Measurements from ENCODE around the gene EGFL7.

Gene EGFL7

DNA sequence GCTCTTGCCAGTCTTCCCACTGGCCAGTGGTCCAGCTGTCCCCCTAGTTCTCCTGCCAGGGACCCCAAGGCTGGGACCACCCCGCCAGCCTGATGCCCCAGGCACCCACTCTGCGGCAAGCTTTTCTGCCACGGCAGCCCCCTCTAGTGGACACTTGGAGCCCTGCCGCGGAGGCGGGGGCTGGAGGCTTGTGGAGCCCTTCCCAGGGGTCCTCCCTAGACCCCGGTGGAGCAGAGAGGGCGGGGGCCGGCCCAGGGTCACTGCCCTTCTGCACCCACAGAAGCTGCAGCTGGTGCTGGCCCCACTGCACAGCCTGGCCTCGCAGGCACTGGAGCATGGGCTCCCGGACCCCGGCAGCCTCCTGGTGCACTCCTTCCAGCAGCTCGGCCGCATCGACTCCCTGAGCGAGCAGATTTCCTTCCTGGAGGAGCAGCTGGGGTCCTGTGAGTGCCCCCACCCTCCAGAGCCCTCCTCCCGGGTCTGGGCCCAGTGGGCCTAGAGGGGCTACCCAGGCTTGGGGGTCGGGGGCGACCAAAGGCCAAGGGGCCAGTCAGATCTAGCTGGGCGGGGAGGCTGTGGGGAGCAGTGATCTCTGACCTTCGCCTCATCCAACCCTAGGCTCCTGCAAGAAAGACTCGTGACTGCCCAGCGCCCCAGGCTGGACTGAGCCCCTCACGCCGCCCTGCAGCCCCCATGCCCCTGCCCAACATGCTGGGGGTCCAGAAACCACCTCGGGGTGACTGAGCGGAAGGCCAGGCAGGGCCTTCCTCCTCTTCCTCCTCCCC is 9.1 kb downstream of the EGFL7 start:
- in situ Hi-C loops (cut with HindIII; ENCODE audit: low sequenced_read_pairs) = loop anchor here (5.0 to 10.0 kb wide), 3 partner anchors 117 to 305 kb away; no protein-coding TSS in a partner anchor

DNA sequence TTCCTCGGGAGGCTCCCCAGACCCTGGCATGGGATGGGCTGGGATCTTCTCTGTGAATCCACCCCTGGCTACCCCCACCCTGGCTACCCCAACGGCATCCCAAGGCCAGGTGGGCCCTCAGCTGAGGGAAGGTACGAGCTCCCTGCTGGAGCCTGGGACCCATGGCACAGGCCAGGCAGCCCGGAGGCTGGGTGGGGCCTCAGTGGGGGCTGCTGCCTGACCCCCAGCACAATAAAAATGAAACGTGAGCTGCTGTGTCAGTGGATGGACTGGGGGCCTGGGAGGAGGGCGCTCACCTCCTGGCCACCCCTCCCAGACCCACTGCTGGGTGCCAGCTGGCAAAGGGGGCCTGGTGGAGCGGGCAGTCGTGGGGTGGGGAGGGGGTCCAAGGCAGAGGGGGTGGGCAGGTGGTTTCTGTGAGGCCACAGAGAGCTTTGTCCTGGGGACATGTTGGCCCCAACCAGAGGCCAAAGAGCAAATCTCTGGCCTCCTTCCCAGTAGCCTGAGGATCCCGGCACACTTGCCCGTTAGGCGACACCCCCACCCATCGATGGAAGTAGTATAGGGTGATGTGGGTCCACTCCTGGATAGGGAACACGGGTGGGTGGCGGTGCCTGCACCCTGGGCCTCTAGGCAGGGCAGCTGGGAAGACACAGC is 9.8 kb downstream of the EGFL7 start:
- in situ Hi-C loops (cut with HindIII; ENCODE audit: low sequenced_read_pairs) = loop anchor here (5.0 to 10.0 kb wide), 3 partner anchors 118 to 305 kb away; no protein-coding TSS in a partner anchor

DNA sequence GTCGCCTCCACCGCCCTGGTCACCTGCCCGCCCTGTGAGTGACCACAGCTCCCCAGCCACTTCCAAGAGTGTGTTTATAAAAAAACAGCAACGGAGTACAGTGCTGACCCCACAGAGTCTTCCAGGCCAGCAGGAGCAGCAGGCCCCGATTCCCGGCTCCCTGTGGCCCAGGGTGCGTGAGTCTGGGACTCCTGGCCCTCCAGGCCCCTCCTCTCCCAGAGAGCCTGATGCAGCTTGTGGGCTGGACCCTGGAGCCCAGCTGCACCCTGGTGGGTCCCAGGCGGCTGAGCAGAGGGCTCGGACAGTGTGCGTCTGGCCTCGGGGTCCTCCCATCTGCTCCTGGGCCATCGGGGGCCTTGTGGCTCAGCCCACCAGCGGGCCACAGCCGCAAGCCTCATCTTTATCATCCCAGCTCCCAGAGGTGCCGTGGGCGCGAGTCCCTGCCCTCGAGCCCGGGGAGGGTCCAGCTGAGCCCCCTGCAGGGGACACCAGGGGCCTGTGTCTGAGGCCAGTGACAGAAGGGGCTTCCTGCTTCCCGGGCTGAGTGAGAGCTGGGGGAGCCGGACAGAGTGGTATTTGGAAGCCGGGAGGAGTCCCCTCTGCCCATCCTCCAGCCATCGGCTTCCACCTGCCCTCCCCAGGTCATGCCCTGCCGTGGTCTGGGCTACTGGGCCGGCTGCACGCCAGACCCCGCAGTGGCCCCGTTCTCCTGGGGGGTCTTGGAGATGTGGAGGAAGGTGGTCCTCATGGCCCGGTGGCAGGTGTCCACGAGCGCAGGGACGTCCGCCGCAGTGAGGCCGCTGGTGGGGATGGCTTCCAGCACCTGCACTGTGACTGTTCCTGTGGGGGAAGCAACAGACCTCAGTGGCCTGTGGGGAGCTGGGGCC is 10.6 kb downstream of the EGFL7 start:
- in situ Hi-C loops (cut with HindIII; ENCODE audit: low sequenced_read_pairs) = loop anchor here (5.0 to 10.0 kb wide), 3 partner anchors 119 to 306 kb away; no protein-coding TSS in a partner anchor

DNA sequence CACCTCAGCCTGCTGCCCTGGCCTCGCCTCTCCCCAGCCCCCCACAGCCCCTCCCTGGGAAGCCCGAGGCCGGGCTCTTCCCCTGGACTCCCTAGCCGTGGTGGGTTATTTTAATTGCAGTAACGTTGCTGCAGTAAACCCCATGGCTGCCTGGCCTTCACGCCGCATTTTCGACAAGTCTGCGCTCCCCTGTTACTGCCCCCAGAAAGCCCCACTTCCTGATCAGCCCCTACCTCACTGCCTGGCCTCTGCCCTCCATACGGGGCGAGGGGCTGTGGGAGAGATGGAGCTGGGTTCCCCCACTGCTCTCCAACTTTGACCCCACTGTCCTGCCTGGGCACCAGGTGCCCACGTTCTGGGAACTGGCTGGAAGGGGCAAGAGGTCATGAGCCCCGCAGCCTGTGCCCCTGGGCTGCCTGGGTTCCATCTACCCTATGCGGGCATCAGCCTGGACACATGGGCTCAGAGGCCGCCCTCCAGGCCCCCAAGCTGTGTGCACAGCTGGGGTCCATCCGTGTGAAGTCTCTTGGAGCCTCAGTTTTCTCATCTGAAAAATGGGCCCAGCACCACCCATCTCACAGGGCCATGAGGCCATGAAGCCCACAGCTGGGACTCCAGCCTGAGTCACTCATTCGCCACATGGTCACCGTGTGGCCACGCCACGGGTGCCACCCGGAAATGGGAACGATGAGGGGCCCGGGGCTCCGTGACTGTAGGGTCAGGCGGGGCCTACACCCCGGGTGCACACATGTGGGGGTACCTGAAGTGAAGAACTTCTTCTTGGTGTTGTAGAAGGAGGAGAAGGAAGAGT is 11.5 kb downstream of the EGFL7 start:
- in situ Hi-C loops (cut with HindIII; ENCODE audit: low sequenced_read_pairs) = loop anchor here (5.0 to 10.0 kb wide), 3 partner anchors 119 to 307 kb away; no protein-coding TSS in a partner anchor

DNA sequence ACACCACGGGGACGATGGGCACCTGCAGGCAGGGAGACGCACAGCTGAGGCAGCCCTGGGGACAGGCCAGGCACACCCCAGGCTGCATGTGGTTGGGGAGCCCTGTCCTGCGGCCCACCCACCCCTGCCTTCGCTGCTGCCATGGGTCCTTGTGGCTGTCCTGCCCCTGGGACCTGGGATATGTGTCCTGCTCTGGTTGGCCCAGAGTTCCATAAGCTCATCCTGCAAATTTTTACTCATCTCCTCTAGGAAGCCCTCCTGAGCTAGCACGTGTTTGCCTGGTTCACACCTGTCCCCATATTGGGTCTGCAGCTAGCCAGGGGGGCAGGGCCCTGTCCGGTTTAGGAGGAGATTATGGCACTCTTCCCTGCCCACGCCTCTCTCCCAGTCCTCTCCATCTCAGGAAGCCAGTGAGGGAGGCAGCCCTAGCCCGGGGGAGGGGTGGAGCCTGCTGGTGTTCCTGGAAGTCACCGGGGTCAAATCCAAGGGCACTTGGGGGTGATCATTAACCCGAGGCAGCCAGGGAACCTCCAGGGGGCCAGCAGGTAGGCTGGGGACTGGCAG is 12.2 kb downstream of the EGFL7 start:
- in situ Hi-C loops (cut with HindIII; ENCODE audit: low sequenced_read_pairs) = loop anchor here (5.0 to 10.0 kb wide), 3 partner anchors 120 to 308 kb away; no protein-coding TSS in a partner anchor

DNA sequence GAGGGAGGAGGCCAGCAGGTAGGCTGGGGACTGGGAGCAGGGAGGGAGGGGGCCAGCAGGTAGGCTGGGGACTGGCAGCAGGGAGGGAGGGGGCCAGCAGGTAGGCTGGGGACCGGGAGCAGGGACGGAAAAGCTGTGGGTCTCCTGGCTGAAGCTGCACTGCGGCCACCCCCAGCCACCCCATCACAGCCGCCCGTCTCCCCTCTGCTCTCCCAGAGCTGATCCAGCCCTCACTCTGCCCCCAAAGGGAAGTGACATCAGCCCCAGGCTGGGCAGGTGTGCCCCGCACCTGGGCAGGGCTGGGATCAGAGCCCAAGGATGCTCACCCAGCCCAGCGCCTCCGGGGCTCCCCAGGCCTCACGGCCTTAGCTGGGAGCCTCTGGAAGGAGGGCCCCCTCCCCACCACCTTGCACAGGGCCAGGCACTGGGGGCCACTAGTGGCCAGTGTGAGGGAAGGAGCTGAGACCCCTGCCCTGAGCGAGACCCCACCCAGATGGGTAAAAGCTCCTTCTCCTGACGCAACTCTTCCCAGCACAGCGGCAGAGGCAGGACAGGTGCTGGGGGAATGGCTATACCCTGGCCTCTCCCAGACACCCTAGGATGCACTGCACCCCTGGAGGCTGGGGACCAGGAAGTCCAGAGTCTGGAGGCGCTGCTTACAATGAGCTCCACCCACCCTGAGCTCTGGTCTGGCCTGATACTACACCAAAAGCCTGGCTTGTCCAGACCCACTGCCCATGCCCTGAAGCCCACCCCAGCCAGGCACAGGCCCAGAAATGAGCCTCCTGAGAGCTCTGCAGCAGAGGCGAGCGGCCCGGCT is 13.0 kb downstream of the EGFL7 start:
- in situ Hi-C loops (cut with HindIII; ENCODE audit: low sequenced_read_pairs) = loop anchor here (10.0 kb wide), 1 partner anchor 121 kb away; no protein-coding TSS in a partner anchor

DNA sequence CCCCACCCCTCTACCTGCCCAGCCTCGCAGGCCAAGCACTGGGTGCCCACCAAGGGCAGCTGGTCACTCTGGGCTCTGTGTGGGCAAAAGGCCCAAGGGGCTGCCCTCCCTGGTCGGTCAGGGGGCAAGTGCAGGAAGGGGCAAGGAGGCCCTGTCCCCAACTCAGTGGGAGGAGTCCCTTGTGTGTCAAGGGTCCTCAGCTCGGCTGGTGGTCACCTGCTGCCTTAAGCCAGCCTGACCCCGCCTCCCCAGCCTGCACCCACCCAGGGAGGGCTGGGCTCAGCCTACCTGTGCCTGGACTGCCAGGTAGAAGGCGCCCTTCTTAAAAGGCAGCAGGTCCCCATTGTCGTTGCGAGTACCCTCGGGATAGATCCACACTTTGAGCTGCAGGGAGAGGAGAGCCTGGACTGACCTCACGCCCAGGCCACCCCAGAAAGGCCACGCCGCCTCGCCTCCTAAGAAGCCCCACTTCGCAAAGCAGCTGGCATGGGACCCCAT is 13.6 kb downstream of the EGFL7 start:
- in situ Hi-C loops (cut with HindIII; ENCODE audit: low sequenced_read_pairs) = loop anchor here (10.0 kb wide), 1 partner anchor 122 kb away; no protein-coding TSS in a partner anchor

DNA sequence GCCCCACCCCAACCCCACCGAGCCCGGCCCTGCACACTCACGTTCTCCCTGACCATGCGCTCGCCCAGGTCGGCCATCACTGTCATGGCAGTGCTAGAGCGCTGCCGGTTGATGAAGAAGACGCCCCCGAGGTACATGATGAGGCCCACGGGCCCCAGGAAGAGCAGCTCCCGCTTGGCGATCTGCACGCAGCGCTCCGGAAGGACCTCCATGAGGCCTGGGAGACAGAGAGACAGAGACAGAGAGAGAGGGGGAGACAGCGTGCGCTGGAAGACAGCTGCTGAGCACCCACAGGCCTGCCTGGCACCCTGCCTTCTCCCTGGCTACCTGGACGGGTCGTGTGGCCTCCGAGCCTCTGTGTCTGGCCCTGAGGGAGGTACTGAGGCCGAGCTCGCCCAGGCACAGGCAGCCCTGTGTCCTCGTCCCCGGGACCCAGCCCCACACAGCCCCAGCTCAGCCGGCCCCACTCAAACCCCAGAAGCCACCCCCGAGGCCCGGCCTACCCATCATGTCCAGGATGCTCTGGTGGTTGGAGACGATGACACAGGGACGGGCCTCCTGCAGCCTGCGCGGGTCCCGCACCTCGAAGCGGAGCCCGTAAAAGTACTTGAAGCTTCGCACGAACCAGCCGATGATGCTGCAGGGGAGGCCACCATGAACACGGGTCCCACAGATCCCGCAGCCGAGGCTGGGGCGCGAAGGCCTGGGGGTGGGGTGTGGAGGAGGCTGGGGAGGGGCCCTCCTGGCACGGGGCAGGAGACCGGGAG is 14.4 kb downstream of the EGFL7 start:
- in situ Hi-C loops (cut with HindIII; ENCODE audit: low sequenced_read_pairs) = loop anchor here (10.0 kb wide), 1 partner anchor 122 kb away; no protein-coding TSS in a partner anchor

DNA sequence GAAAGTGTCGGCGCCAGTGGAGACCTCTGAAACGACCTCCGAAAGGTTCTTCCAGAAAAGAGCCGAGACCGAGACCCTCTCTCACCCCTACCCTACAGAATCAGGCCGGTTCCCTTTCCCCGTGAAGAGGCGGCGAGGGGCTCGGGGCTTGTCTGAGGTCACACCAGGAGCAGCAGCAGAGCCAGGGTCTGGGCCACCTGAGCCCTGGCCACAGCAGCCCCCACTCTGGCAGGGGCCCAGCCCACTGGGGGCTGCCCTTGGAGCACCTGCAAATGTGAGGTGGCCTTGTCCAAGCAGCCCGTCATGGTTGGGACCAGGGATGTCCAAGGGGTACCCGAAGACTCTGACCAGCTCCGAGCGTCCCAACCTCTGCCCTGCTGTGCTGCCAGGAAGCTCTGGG is 15.3 kb downstream of the EGFL7 start:
- in situ Hi-C loops (cut with HindIII; ENCODE audit: low sequenced_read_pairs) = loop anchor here (10.0 kb wide), 1 partner anchor 123 kb away; no protein-coding TSS in a partner anchor

DNA sequence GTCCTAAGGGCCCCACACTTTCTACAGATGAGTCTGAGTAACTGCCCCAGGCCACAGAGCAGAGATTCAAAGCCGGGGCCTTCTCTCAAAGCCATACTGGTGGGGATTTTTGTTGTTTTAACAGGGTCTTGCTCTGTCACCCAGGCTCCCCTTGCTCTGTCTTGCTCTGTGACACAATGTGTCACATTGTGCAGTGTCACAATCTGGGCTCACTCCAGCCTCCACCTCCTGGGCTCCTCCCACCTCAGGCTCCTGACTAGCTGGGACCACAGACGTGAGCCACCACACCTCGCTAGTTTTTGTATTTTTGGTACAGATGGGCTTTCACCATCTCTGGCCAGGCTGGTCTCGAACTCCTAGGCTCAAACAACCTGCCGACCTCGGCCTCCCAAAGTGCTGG is 15.9 kb downstream of the EGFL7 start:
- in situ Hi-C loops (cut with HindIII; ENCODE audit: low sequenced_read_pairs) = loop anchor here (10.0 kb wide), 1 partner anchor 124 kb away; no protein-coding TSS in a partner anchor

DNA sequence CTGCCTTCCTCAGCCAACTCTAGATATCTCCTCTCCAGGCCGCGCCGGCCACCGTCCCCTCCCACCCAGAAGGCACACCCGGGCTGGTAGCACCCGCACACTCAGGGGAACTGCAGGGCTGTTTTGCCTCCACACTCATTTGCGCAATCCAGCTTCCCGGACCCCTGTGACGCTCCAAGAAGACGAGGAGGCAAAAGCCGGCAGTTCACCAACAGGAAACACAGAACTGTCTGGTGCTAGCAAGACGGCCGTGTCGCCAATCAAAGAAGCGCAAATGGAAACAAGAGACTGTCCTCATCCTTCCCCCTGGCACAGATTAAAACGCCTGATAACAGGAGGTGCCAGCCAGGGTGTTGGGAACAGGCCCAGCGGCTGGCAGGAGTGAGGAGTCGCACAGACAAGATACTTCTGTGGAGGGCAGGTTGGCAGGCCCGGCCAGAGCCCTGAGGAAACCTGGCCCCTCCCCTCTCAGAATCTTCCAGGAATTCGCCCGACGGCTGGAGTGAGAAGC is 16.8 kb downstream of the EGFL7 start:
- in situ Hi-C loops (cut with HindIII; ENCODE audit: low sequenced_read_pairs) = loop anchor here (10.0 kb wide), 1 partner anchor 125 kb away; no protein-coding TSS in a partner anchor

DNA sequence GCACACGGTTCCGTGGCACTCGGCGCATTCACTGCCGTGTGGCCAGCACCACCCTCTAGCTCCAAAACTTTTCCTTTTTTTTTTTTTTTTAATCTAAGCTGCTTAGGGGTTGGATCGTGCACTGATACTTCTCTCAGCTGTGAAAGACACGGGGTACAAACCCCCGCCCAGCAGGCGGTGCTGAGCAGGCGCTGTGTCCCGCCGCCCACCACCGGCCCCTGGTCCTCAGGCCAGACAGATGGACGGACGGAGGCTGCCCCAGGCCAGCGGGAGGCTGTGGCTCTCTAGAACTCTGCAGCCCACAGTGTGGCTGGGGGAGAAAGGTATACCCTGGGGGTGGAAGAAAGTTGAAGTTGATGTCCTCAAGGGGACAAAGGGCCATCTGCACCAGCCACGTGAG is 18.3 kb downstream of the EGFL7 start:
- in situ Hi-C loops (cut with HindIII; ENCODE audit: low sequenced_read_pairs) = no loop called here

DNA sequence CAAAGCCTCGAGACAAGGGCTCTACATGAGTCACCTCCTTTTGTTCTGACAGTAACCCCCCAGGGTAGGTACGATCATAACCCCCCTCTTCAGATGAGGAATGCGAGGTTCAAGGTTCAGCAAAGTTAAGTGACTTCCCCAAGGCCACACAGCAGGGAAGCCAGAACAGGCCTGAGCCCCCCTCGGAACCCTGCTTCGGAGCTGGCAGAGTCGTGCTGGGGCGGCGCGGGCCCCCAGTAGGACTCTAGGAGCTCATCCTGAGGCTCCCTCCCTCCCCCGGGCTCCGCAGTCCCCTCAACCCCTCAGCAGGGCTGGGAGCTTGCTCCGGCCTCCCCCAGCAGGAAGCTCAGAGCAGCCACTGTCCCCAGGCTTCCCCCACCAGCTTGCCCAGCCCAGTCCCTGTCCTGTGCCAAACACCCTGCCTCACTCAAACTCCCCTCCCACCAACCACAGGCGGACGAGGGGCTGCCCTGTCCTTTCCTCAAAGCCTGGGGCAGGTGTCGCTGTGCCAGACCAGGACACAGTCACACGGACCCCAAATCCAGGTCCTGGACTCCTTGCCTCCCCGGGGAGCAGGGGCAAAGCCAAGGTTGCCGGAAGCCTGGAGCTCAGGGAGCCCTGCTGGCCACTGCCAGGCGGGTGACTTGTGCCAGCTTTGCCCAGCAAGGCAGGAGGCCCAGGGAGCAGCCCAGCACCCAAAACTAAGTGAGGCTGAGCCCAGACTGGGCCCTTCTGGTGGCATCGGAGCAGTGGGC is 19.4 kb downstream of the EGFL7 start:
- in situ Hi-C loops (cut with HindIII; ENCODE audit: low sequenced_read_pairs) = no loop called here

DNA sequence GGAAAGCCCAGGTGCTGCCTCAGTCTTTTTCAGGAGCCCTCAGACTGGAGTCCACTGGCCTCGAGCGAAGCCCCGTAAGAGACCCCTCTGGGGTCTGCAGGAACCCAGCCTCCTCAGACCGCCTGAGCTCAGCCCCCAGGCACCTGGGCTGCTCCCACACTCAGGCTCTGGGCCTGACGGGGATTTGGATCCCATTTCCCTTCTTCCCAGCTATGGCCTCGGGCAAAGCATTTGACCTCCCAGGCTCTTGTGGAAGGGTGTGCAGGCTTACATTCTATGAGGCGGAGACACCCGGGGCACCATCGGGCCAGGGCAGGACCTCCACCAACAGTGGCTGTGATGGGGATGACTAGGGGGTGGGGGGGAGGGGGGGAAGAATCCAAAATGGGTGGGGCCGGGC is 20.0 kb downstream of the EGFL7 start:
- in situ Hi-C loops (cut with HindIII; ENCODE audit: low sequenced_read_pairs) = no loop called here

DNA sequence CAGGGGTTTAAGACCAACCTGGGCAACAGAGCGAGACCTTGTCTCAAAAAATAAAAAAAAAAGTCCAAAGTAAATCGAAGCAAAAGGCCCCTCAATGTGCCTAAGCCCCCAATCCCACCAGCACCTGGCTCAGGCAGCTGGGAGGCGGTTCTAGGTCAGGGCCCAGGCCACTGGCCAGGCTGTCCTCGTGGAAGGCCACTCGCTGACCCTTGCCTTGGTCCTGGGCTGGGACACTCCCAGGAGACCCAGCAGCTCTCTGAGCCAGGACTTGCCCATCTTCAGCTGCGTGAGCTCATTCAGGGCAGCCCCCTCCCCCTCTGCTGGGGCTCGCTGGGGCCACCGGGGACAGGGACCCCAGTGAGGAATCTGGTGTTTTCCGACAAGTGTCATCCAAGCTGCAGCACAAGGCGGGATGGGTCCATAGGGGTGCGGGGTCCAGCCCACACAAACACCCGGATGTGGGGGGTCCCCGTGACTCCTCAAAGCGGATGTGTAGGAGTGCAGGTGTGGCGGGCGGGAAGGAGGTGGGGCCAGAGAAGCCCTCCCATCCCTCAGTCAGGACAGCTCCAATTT is 20.5 kb downstream of the EGFL7 start:
- in situ Hi-C loops (cut with HindIII; ENCODE audit: low sequenced_read_pairs) = no loop called here

DNA sequence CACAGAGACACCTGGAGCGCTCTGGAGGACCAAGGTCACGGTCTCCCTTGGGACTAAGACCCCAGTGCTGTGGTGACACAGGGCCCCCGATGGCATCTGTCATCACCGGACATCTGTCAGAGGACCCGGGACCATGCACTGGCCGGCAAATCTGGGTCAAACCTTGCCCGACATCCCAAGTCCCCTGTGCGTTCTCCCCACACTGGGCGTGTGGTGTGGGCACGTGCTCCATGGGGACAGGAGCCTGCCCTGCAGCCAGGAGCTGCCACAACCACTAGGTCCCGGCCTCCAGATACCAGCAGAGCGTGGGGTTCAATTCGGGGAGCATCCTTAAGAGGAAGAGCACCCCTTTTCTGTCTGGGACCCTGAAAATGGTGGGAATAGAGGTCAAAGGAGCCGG is 21.0 kb downstream of the EGFL7 start:
- in situ Hi-C loops (cut with HindIII; ENCODE audit: low sequenced_read_pairs) = no loop called here

Data from endothelial cell of hepatic sinusoid (primary cell).